ENCODE data around the gene HCN2.
A peak's percentile ranks its signal among the peaks of the same experiment; 100 is the strongest.
"Not testable (repeated sequence)": the region's sequence is repeated elsewhere in the genome, so short reads cannot be mapped to it uniquely, and the experiment has no call there.

Gene HCN2

GRCh38 chr19:622666-623065 is 33.0 kb downstream of the HCN2 start:
- no peak for DNase-seq

DNA sequence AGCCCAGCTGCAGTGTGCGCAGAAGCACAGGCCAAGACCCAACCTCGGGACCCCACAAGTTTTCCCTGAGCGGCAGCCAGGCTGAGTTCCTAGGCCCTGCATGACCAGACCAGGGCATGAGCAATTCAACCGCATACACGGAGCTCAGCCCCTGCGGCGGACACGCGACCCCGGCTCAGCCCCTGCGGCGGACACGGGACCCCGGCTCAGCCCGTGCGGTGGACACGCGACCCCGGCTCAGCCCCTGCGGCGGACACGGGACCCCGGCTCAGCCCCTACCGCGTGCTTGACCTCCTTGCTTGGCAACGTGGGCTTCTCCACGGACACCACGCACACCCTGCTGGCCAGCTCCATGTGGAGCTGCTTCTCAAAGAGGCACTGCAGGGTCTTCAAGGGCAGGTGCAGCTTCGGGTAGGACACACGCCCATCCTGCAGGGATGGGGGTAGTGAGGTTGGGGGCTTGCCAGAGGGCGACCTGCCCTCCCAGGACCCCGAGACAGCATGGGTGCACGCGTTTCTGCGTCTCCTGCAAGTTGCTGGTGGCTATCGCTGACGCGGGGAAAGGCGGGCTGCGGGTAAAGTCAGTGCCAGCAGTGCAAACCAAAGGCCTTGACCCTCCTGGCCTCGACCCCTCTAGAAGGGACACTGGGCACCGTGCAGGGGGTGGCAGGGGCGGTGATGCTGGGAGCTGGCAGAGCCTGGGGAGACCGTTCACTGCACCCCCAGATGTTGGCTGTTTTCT is 33.7 kb downstream of the HCN2 start:
- DNase-seq, result no peak

GRCh38 chr19:623974-624373 is 34.3 kb downstream of the HCN2 start:
- DNase-seq, result no peak

DNA sequence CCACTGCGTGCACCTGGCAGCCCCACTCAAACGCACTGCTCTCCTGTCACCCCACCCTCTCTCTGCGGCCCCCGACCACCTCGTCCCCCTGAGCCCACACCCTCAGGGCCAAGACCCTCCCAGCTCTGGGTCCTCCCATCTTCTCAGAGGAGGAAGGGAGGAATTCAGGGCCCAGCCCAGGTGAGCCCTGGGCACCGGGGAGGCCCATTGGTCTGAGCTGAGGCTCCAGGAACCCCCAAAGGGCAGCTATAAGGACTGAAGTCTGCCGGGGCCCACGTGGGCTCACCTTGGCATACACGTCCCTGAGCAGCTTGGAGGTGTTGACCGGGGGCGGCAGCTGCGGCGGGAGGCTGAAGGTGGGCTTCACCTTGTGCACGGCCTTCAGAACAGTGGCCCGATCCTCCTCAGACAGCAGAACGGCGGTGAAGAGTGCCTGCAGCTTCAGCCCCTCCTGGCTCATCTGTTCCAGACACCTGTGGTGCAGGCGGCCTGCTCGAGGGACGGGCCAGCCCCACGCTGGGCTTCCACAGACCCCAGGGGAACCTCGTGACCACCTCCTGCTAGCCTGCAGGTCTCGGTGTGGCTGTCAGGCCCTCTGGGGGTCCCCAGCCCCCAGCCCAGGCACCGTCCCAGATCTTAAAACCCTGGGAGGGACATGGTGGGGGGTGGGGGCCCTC is 34.9 kb downstream of the HCN2 start:
- DNase-seq, result no peak

DNA sequence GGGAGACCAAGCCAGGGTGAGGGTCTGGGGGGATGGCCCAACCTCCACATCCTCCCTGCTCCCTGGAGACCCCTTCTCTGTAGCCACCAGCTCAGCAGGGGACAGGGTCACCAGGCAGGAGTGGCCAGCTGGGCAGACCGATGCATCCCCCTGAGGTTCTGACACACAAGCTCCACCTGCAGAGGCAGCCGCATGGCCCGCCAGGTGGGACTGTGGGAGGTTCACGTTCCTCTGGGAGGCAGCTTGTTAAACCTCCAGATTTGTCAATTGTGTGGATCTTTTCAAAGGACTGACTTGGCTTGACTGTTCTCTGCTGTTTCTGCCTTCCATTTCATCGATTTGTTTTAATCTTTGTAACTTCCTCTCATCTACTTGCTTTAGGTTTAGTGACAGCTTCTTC is 35.6 kb downstream of the HCN2 start:
- no peak for DNase-seq

GRCh38 chr19:626566-626965 is 36.9 kb downstream of the HCN2 start:
- DNase-seq, result not testable (repeated sequence)

- no peak for DNase-seq
Measured at GRCh38 chr19:628168-628567, 38.5 kb downstream of the HCN2 start.

DNA sequence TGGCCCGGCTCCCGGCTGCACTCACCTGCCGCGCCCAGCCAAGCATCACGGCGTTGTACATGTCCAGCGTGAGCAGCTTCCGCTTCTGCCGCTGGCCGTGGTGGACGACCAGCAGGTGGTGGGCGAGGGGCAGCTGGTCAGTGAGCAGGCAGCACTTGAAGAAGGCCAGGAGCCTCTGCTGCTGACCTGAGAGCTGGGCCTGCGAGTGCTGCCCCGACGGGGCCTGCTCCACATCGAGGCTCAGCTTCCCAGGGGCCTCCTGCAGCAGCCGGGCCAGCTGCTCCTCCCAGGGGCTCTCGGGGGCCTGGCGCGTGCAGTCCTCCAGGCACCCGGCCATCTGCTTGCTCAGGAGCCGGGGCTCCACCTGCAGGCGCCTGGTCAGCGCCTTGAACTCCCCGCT is 39.8 kb downstream of the HCN2 start:
- DNase-seq, result not testable (repeated sequence)

GRCh38 chr19:629961-630714 is 40.5 kb downstream of the HCN2 start:
- no peak for DNase-seq

DNA sequence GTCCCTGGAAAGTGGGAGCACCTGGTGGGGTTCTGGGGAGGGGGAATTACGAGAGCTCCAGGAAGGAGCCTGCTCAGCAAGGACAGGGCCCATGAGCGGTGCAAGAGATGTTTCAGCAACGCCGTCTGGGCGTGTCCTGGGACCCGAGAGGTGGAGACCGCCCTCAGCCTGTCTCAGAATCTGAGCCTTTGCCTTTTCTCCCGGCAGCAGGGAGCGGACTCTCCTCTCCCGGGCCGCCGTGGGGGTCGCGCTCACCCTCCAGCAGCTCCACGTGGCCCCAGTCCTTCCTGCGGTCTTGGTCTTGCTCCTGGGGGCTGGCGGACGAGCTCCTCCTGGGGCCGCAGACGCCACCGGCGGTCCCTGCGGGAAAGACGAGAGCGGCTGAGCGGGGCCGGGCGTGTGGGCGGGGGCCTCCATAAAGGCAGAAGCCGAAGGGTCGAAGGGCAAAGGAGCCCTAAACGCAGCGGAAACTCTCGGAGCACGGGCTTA is 42.9 kb downstream of the HCN2 start:
- DNase-seq, result peak; percentile 74

- peak; percentile 97 for DNase-seq
Measured at GRCh38 chr19:633068-633785, 43.5 kb downstream of the HCN2 start, which contains the start of gene POLRMT. TSS of gene POLRMT (minus strand) at chr19:633537. CDS start at chr19:633512, 25 bp downstream.

GRCh38 chr19:633786-634639 is 44.3 kb downstream of the HCN2 start:
- DNase-seq, result no peak

GRCh38 chr19:634975-635652 is 45.4 kb downstream of the HCN2 start:
- no peak for DNase-seq

- no peak for DNase-seq
Measured at GRCh38 chr19:638906-639252, 49.2 kb downstream of the HCN2 start.

GRCh38 chr19:639253-640160 is 49.8 kb downstream of the HCN2 start, which contains the start of gene FGF22:
TSS of gene FGF22 (plus strand) at chr19:639879. CDS start at chr19:639926, 47 bp downstream.
- peak; percentile 97 for DNase-seq

GRCh38 chr19:640161-640558 is 50.5 kb downstream of the HCN2 start:
- DNase-seq, result no peak

- no peak for DNase-seq
Measured at GRCh38 chr19:640606-641189, 51.0 kb downstream of the HCN2 start.

GRCh38 chr19:641702-642101 is 52.0 kb downstream of the HCN2 start:
- no peak for DNase-seq

Measured in activated CD4-positive, alpha-beta T cell treated with anti-CD3 and anti-CD28 coated beads for 48 hours (primary cell).